ENCODE measurements around the gene PIEZO2. TPM values are rescaled to one million over a fixed set of nuclear protein-coding genes. Genes with fewer than 3 reads are reported as not detected.
"Not testable (repeated sequence)": the region's sequence is repeated elsewhere in the genome, so short reads cannot be mapped to it uniquely, and the experiment has no call there.

The PIEZO2 gene
- total RNA-seq, 2 experiments from 2014 or later = not detected

DNA sequence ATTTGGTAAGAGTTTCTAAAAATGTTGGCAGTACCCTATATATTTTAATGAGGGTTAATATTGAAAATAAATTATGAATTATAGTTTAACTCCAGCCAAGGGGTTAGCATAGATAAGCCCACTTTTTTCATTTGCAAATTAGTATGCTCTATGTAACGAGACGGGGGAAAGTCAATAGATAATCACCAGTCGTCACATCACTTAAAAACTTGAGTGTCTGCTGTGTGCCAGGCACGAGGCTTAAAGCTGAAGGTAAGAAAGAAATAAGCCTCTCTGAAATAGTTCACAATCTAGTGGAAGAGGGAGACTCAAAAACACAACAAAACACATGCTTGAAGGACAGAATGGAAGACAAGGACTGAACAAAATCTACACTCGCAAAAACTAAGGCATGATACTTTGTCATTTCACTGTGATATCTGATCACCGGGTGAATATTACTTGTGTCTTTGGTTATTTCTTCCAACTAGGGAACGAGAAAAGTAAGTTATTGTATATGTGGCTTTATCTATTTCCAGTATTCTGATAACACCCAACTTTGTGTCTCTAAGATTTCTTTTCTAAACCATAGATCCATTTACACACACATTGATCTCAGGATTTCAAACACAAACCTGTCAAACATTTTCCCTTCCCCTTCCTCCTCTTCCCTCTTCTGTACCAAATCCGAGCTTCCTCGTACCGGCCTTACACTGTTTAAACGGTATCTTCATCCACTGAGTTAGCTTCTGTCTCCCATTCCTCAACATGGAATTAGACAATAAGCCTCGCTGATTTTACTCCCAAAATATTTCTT is 199.1 kb downstream of the PIEZO2 start:
- DNase-seq (no peak), ATAC-seq (no peak)
- peaks cover 14% of the 10 kb centered on the region for H3K9me3 Mint-ChIP-seq (ENCODE audit: low read depth)
- H3K27ac Mint-ChIP-seq = no peak overlapping the region
- POLR2A ChIA-PET = no interaction called here
- CTCF ChIA-PET = interaction anchor here (0.5 kb wide), 1 partner anchor 204 kb away, joined by 3 read pairs; no protein-coding TSS in a partner anchor
- H3K4me1 Mint-ChIP-seq = no peaks in the 10 kb centered on the region
- H3K27me3 Mint-ChIP-seq = peaks cover 2% of the 10 kb centered on the region
- H3K4me3 Mint-ChIP-seq = no peak overlapping the region
- H3K36me3 Mint-ChIP-seq (ENCODE audit: low read depth) = no peaks in the 10 kb centered on the region
- intact Hi-C loops (cut with DNase I, micrococcal nuclease) = no loop called here

DNA sequence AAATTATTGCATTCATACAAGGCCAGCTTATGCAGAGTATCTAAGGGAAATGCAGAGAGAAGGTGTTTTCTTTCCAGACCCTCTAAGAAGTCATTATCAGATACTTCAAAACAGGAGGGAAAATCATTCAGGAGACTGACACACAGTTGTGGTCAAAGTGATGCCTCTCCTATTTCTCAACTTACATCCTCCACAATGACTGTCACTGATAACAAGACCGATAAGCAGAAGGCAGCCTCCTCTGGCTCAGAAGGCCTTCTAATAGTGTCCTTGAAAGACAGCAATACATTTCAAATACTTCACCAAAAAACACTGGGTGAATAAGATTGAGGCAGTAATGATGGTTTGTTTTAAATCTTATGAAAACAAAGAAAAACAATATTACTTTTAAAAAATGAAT is 199.7 kb downstream of the PIEZO2 start:
- POLR2A ChIA-PET = no interaction called here
- DNase-seq (no peak), ATAC-seq (no peak)
- intact Hi-C loops (cut with DNase I, micrococcal nuclease) = no loop called here
- Mint-ChIP-seq H3K36me3 (ENCODE audit: low read depth) (no peaks in the 10 kb centered on the region), H3K27ac (no peak overlapping the region), H3K4me3 (no peak overlapping the region), H3K9me3 (ENCODE audit: low read depth) (peaks cover 20% of the 10 kb centered on the region), H3K27me3 (no peaks in the 10 kb centered on the region), H3K4me1 (no peaks in the 10 kb centered on the region)
- CTCF ChIA-PET = no interaction called here

DNA sequence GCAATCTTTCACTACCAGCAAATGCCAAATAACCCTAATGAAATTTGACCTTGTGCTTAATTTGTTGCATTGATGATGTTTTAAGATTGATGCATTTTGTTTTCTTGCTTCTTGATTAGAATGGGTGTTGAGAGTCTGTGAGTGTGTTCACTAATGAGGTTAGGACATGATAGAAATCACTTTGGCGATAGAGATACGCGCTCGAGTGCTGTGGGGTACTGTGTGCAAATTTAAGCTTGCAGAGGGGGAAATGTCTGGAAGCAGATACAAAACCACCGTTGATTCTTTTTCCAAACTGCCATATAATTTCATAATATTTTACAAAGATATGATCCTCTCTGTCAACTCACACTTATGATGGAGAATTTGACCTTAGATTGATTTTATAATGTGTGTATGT is 200.9 kb downstream of the PIEZO2 start:
- H3K9me3 Mint-ChIP-seq (ENCODE audit: low read depth) = peaks cover 23% of the 10 kb centered on the region
- intact Hi-C loops (cut with DNase I, micrococcal nuclease) = no loop called here
- H3K36me3 Mint-ChIP-seq (ENCODE audit: low read depth) = no peaks in the 10 kb centered on the region
- no peaks in the 10 kb centered on the region for H3K4me1 Mint-ChIP-seq
- no peaks in the 10 kb centered on the region for H3K27me3 Mint-ChIP-seq
- POLR2A ChIA-PET = no interaction called here
- H3K4me3 Mint-ChIP-seq = no peak overlapping the region
- ATAC-seq (no peak), DNase-seq (no peak)
- H3K27ac Mint-ChIP-seq = no peak overlapping the region
- CTCF ChIA-PET = no interaction called here

DNA sequence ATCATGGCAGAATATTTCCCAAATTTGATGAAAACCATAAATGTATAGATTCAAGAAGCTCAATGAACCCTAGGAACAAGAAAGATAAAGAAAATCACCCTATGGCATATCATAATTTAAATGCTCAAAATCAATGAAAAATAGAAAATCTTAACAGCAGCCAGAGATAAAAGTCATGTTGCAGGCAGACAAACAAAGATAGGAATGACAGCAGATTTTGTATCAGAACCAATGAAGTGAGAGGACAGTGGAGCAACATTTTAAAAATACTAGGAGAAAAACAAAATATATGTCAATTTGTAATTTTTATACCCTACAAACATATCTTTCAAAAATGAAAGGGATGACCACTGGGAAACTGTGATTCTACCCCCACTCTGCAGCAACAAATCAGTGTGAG is 203.3 kb downstream of the PIEZO2 start:
- intact Hi-C loops (cut with DNase I, micrococcal nuclease) = no loop called here
- Mint-ChIP-seq H3K4me1 (no peaks in the 10 kb centered on the region), H3K27me3 (no peaks in the 10 kb centered on the region), H3K27ac (no peak overlapping the region), H3K4me3 (no peak overlapping the region), H3K9me3 (ENCODE audit: low read depth) (peaks cover 26% of the 10 kb centered on the region), H3K36me3 (ENCODE audit: low read depth) (no peaks in the 10 kb centered on the region)
- ATAC-seq = no peak
- DNase-seq = no peak
- ChIA-PET CTCF (no interaction called here), POLR2A (no interaction called here)

GRCh38 chr18:10942998-10943397 is 206.4 kb downstream of the PIEZO2 start:
- POLR2A ChIA-PET = no interaction called here
- H3K36me3 Mint-ChIP-seq (ENCODE audit: low read depth) = no peaks in the 10 kb centered on the region
- no peak overlapping the region for H3K27ac Mint-ChIP-seq
- no peak overlapping the region for H3K4me3 Mint-ChIP-seq
- no peak for ATAC-seq
- no peaks in the 10 kb centered on the region for H3K4me1 Mint-ChIP-seq
- no peaks in the 10 kb centered on the region for H3K27me3 Mint-ChIP-seq
- no peak for DNase-seq
- H3K9me3 Mint-ChIP-seq (ENCODE audit: low read depth) = peaks cover 26% of the 10 kb centered on the region
- CTCF ChIA-PET = no interaction called here
- intact Hi-C loops (cut with DNase I, micrococcal nuclease) = no loop called here

DNA sequence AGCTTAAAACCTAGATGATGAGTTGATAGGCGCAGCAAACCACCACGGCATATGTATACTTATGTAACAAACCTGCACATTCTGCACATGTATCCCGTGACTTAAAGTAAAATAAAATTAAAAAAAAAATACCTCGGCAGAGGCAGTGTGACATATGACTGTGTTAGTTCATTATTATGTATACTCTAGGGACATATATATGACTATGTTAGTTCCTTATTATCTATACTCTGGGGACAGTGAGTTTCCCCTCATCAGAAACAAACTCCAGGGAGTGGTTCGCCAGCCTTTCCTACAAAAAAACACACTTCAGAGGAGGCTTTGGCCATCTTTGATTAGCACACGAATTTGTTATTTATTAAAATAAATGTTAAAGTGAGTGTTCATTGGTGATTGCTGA is 209.5 kb downstream of the PIEZO2 start:
- POLR2A ChIA-PET = no interaction called here
- H3K36me3 Mint-ChIP-seq (ENCODE audit: low read depth) = no peaks in the 10 kb centered on the region
- H3K4me1 Mint-ChIP-seq = no peaks in the 10 kb centered on the region
- DNase-seq = no peak
- H3K4me3 Mint-ChIP-seq = no peak overlapping the region
- no peak overlapping the region for H3K27ac Mint-ChIP-seq
- ATAC-seq = no peak
- H3K27me3 Mint-ChIP-seq = no peaks in the 10 kb centered on the region
- CTCF ChIA-PET = no interaction called here
- intact Hi-C loops (cut with DNase I, micrococcal nuclease) = no loop called here
- peaks cover 7% of the 10 kb centered on the region for H3K9me3 Mint-ChIP-seq (ENCODE audit: low read depth)

GRCh38 chr18:10937743-10938640 is 211.4 kb downstream of the PIEZO2 start:
- Mint-ChIP-seq H3K4me3 (no peak overlapping the region), H3K9me3 (ENCODE audit: low read depth) (peaks cover 3% of the 10 kb centered on the region), H3K27ac (no peak overlapping the region), H3K4me1 (no peaks in the 10 kb centered on the region), H3K36me3 (ENCODE audit: low read depth) (no peaks in the 10 kb centered on the region), H3K27me3 (no peaks in the 10 kb centered on the region)
- intact Hi-C loops (cut with DNase I, micrococcal nuclease) = no loop called here
- no peak for ATAC-seq
- no peak for DNase-seq
- ChIA-PET POLR2A (no interaction called here), CTCF (no interaction called here)

GRCh38 chr18:10936176-10937053 is 213.0 kb downstream of the PIEZO2 start:
- ATAC-seq (no peak), DNase-seq (no peak)
- Mint-ChIP-seq H3K27me3 (no peaks in the 10 kb centered on the region), H3K27ac (no peak overlapping the region), H3K4me3 (no peak overlapping the region), H3K36me3 (ENCODE audit: low read depth) (no peaks in the 10 kb centered on the region), H3K9me3 (ENCODE audit: low read depth) (no peaks in the 10 kb centered on the region), H3K4me1 (no peaks in the 10 kb centered on the region)
- ChIA-PET POLR2A (no interaction called here), CTCF (interaction anchor here (0.5 kb wide), 1 partner anchor 258 kb away, joined by 3 read pairs; no protein-coding TSS in a partner anchor)
- intact Hi-C loops (cut with DNase I, micrococcal nuclease) = no loop called here

- DNase-seq (no peak), ATAC-seq (no peak)
- no peak overlapping the region for H3K4me3 Mint-ChIP-seq
- H3K36me3 Mint-ChIP-seq (ENCODE audit: low read depth) = no peaks in the 10 kb centered on the region
- no peaks in the 10 kb centered on the region for H3K4me1 Mint-ChIP-seq
- POLR2A ChIA-PET = no interaction called here
- CTCF ChIA-PET = no interaction called here
- H3K27me3 Mint-ChIP-seq = no peaks in the 10 kb centered on the region
- H3K27ac Mint-ChIP-seq = no peak overlapping the region
- H3K9me3 Mint-ChIP-seq (ENCODE audit: low read depth) = no peaks in the 10 kb centered on the region
- intact Hi-C loops (cut with DNase I, micrococcal nuclease) = no loop called here
Observed at GRCh38 chr18:10935588-10935987, 213.8 kb downstream of the PIEZO2 start.

- DNase-seq; ATAC-seq; H3K27me3 Mint-ChIP-seq; H3K4me3 Mint-ChIP-seq; H3K36me3 Mint-ChIP-seq (ENCODE audit: low read depth); CTCF ChIA-PET; H3K9me3 Mint-ChIP-seq (ENCODE audit: low read depth); H3K27ac Mint-ChIP-seq; H3K4me1 Mint-ChIP-seq; POLR2A ChIA-PET; intact Hi-C loops (cut with DNase I, micrococcal nuclease): not testable (repeated sequence)
Observed at GRCh38 chr18:10933648-10934047, 215.7 kb downstream of the PIEZO2 start.

- Mint-ChIP-seq H3K9me3 (ENCODE audit: low read depth) (no peaks in the 10 kb centered on the region), H3K4me1 (no peaks in the 10 kb centered on the region), H3K27ac (no peak overlapping the region), H3K36me3 (ENCODE audit: low read depth) (no peaks in the 10 kb centered on the region), H3K4me3 (no peak overlapping the region), H3K27me3 (peaks cover 7% of the 10 kb centered on the region)
- no peak for ATAC-seq
- POLR2A ChIA-PET = no interaction called here
- no peak for DNase-seq
- intact Hi-C loops (cut with DNase I, micrococcal nuclease) = no loop called here
- CTCF ChIA-PET = no interaction called here
Observed at GRCh38 chr18:10930076-10930475, 219.3 kb downstream of the PIEZO2 start.

Data from activated CD4-positive, alpha-beta T cell treated with anti-CD3 and anti-CD28 coated beads for 36 hours (primary cell).